HCT116 (cell line): Measurements from ENCODE around the gene TEX55. TPM values are rescaled to one million over a fixed set of nuclear protein-coding genes. Genes with fewer than 3 reads are reported as not detected.
"Not testable (repeated sequence)": the region's sequence is repeated elsewhere in the genome, so short reads cannot be mapped to it uniquely, and the experiment has no call there.

ENCODE experiments used
- ATAC-seq: fragments of 200-7000 bp; cut with Tn5 transposase; 2 replicates; pipeline ENCODE4 v1.9.1; 2020; ENCODE audit warnings: mild to moderate bottlenecking, moderate library complexity
- BruUV-seq: library from RNA; stranded (reverse); fragments of 400-500 nt; replicated peaks from 2 replicates; lab custom pipeline; 2021; lab: Mats Ljungman, UMichigan
- CTCF ChIA-PET: fragments of 300-600 bp; sonication (Branson Sonifier 250); formaldehyde crosslinking; loops from one replicate; lab custom pipeline; 2021; ENCODE audit warnings: antibody characterized with exemption; lab: Charles Lee
- POLR2A ChIA-PET: fragments of 300-600, 350-600 bp; sonication (Branson Sonifier 250); formaldehyde crosslinking; loops from one replicate; lab custom pipeline; 2021; ENCODE audit warnings: antibody characterized with exemption; lab: Charles Lee
- RAD21 ChIA-PET, 2 experiments: fragments of 300-600 bp; sonication (Branson Sonifier 250); formaldehyde crosslinking; loops; one replicate each; lab custom pipeline; 2023; ENCODE audit warnings: low total read pairs in 2 of 2; ENCODE audit not compliant: uncharacterized antibody in 2 of 2, unreplicated experiment in 2 of 2, low non-redundant PET in 1 of 2; lab: Charles Lee
- DNase-seq: peaks from one replicate; pipeline ENCODE4 v3.0.0-alpha.2; 2010; ENCODE audit warnings: low read depth, low spot score
- H2AFZ ChIP-seq: fragments of 200-600 bp; shearing (Covaris generic), sonication (generic); 2 replicates; pipeline ENCODE4 v1.6.1; 2017; ENCODE audit warnings: low read depth, mixed run types, mixed read lengths, antibody characterized with exemption, low read length; ENCODE audit not compliant: poor library complexity, severe bottlenecking
- H3K27ac ChIP-seq: 2 replicates; pipeline ENCODE4 v1.5.1; 2012; ENCODE audit warnings: low read depth, low read length
- H3K27me3 ChIP-seq: fragments of 200-600 bp; sonication (generic); 2 replicates; pipeline ENCODE4 v1.6.1; 2016; ENCODE audit warnings: mixed run types, low read length, mixed read lengths; ENCODE audit not compliant: insufficient read depth
- H3K36me3 ChIP-seq, 2 experiments: fragments of 200-500 bp in 1 of 2; fragments of 200-600 bp in 1 of 2; sonication (Bioruptor generic) in 1 of 2; sonication (generic) in 1 of 2; 2 replicates each; pipeline versions ENCODE4 v1.5.1 to v1.6.1; 2014 to 2016; ENCODE audit warnings: low read length in 2 of 2, inconsistent platforms in 1 of 2, mixed read lengths in 1 of 2, mixed run types in 1 of 2; ENCODE audit not compliant: insufficient read depth in 2 of 2, control insufficient read depth in 1 of 2
- H3K4me1 ChIP-seq, 2 experiments: fragments of 200-600 bp in 1 of 2; sonication (generic) in 1 of 2; 2 replicates each; pipeline versions ENCODE4 v1.5.1 to v1.6.1; 2012 to 2017; ENCODE audit warnings: low read length in 2 of 2, inconsistent platforms in 1 of 2, mild to moderate bottlenecking in 1 of 2, mixed read lengths in 1 of 2, mixed run types in 1 of 2, moderate library complexity in 1 of 2; ENCODE audit not compliant: insufficient read depth in 2 of 2, control insufficient read depth in 1 of 2
- H3K4me2 ChIP-seq: fragments of 200-600 bp; sonication (generic); 2 replicates; pipeline ENCODE4 v1.6.1; 2017; ENCODE audit warnings: mixed run types, low read length, mixed read lengths
- H3K4me3 ChIP-seq, 2 experiments: fragments of 200-600 bp in 1 of 2; sonication (generic) in 1 of 2; replicated peaks in 1 of 2; 2 replicates each; pipeline ENCODE4 v1.5.1; 2011 to 2016; ENCODE audit warnings: low read length in 2 of 2, control low read depth in 1 of 2, low read depth in 1 of 2, mild to moderate bottlenecking in 1 of 2, mixed read lengths in 1 of 2, mixed run types in 1 of 2
- H3K79me2 ChIP-seq: fragments of 200-600 bp; sonication (generic); 2 replicates; pipeline ENCODE4 v1.6.1; 2017; ENCODE audit warnings: mild to moderate bottlenecking, mixed run types, low read length, moderate library complexity, mixed read lengths; ENCODE audit not compliant: insufficient read depth
- H3K9ac ChIP-seq: fragments of 200-600 bp; sonication (generic); 2 replicates; pipeline ENCODE4 v1.6.1; 2016; ENCODE audit warnings: low read length, mixed read lengths
- H3K9me2 ChIP-seq: fragments of 200-600 bp; sonication (generic), shearing (Covaris generic); 2 replicates; pipeline ENCODE4 v1.6.1; 2017; ENCODE audit warnings: mixed run types, mild to moderate bottlenecking, moderate library complexity; ENCODE audit not compliant: insufficient read depth
- H3K9me3 ChIP-seq, 2 experiments: fragments of 200-500 bp in 1 of 2; fragments of 200-600 bp in 1 of 2; sonication (Bioruptor generic) in 1 of 2; sonication (generic) in 1 of 2; 2 replicates each; pipeline ENCODE4 v1.6.1; 2014 to 2017; ENCODE audit warnings: low read length in 2 of 2, mixed read lengths in 2 of 2, inconsistent platforms in 1 of 2, low read depth in 1 of 2, mild to moderate bottlenecking in 1 of 2, mixed run types in 1 of 2, moderate library complexity in 1 of 2; ENCODE audit not compliant: control insufficient read depth in 1 of 2, insufficient read depth in 1 of 2
- H4K20me1 ChIP-seq: fragments of 200-600 bp; sonication (generic), shearing (Covaris generic); 2 replicates; pipeline ENCODE4 v1.6.1; 2017; ENCODE audit warnings: mixed run types, mild to moderate bottlenecking, moderate library complexity; ENCODE audit not compliant: insufficient read depth
- EZH2 ChIP-seq: fragments of 200-600 bp; sonication (generic); IDR thresholded peaks from 2 replicates; pipeline ENCODE4 v1.6.1; 2017; ENCODE audit warnings: antibody characterized with exemption, mixed run types
- EZH2phosphoT487 ChIP-seq: fragments of 200-600 bp; IDR thresholded peaks from 2 replicates; pipeline ENCODE4 v1.6.1; 2018; ENCODE audit warnings: antibody characterized with exemption, borderline replicate concordance
- FOSL1 ChIP-seq: IDR thresholded peaks from 2 replicates; pipeline ENCODE4 v1.6.1; 2012; ENCODE audit warnings: low read depth
- JUND ChIP-seq: IDR thresholded peaks from 2 replicates; pipeline ENCODE4 v1.6.1; 2012
- POLR2A ChIP-seq: IDR thresholded peaks from 2 replicates; pipeline ENCODE4 v1.7.0; 2011; ENCODE audit warnings: borderline replicate concordance; ENCODE audit not compliant: insufficient read depth, insufficient read length; ENCODE audit errors: extremely low read depth
- POLR2AphosphoS5 ChIP-seq: IDR thresholded peaks from 2 replicates; pipeline ENCODE4 v1.6.1; 2011; ENCODE audit warnings: mild to moderate bottlenecking, low read depth, low read length, moderate library complexity
- SP1 ChIP-seq: IDR thresholded peaks from 2 replicates; pipeline ENCODE4 v1.6.1; 2012; ENCODE audit warnings: low read depth
- YY1 ChIP-seq: IDR thresholded peaks from 2 replicates; pipeline ENCODE4 v1.6.1; 2011; ENCODE audit warnings: low read length, low read depth, moderate library complexity, mild to moderate bottlenecking; ENCODE audit not compliant: insufficient replicate concordance; ENCODE audit errors: extremely low read depth
- intact Hi-C: fragments of 100-400 bp; cut with micrococcal nuclease; formaldehyde crosslinking; loops from 2 replicates; pipeline ENCODE4 v1.10.0; 2022
- total RNA-seq: library from RNA; stranded (reverse); gene quantifications from one replicate; pipeline ENCODE4 v1.2.1, GENCODE V29; 2021; ENCODE audit not compliant: unreplicated experiment
- TF ChIP-seq, protein P1 (sequence below): IDR thresholded peaks from 2 replicates; pipeline ENCODE4 v1.6.1; 2011; ENCODE audit warnings: mild to moderate bottlenecking, low read length, moderate library complexity; ENCODE audit not compliant: insufficient replicate concordance; ENCODE audit errors: extremely low read depth

TEX55 gene
- total RNA-seq, 1 experiment from 2014 or later: not detected

- no peak overlapping the region for H3K4me2 ChIP-seq
- CTCF ChIA-PET: interaction anchor here (0.7 kb wide), 1 partner anchor 222 kb away, joined by 3 read pairs; no protein-coding TSS in a partner anchor
- POLR2A ChIA-PET: no interaction called here
- no peaks in the 10 kb centered on the region for H3K4me1 ChIP-seq
- H2AFZ ChIP-seq: no peak overlapping the region
- H3K9me3 ChIP-seq: no peaks in the 10 kb centered on the region
- no peak for ATAC-seq
- intact Hi-C loops: no loop called here
- no peaks in the 10 kb centered on the region for H3K79me2 ChIP-seq
- no peaks in the 10 kb centered on the region for H3K36me3 ChIP-seq
- BruUV-seq: no TSS peak
- H3K4me3 ChIP-seq: no peak overlapping the region
- no peaks in the 10 kb centered on the region for H4K20me1 ChIP-seq
- H3K9ac ChIP-seq: no peak overlapping the region
- no peaks in the 10 kb centered on the region; the same call in 1 of the 2 replicates for H3K27me3 ChIP-seq
- DNase-seq: no peak
- TF ChIP-seq FOSL1 (no peak), POLR2AphosphoS5 (no peak), EZH2phosphoT487 (no peak), YY1 (no peak), SP1 (no peak), POLR2A (no peak), JUND (no peak), EZH2 (no peak)
- TF ChIP-seq, protein P1, sequence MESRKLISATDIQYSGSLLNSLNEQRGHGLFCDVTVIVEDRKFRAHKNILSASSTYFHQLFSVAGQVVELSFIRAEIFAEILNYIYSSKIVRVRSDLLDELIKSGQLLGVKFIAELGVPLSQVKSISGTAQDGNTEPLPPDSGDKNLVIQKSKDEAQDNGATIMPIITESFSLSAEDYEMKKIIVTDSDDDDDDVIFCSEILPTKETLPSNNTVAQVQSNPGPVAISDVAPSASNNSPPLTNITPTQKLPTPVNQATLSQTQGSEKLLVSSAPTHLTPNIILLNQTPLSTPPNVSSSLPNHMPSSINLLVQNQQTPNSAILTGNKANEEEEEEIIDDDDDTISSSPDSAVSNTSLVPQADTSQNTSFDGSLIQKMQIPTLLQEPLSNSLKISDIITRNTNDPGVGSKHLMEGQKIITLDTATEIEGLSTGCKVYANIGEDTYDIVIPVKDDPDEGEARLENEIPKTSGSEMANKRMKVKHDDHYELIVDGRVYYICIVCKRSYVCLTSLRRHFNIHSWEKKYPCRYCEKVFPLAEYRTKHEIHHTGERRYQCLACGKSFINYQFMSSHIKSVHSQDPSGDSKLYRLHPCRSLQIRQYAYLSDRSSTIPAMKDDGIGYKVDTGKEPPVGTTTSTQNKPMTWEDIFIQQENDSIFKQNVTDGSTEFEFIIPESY: no peak
- H3K9me2 ChIP-seq: no peaks in the 10 kb centered on the region
- RAD21 ChIA-PET: no interaction called here
- no peak overlapping the region for H3K27ac ChIP-seq
Measured at GRCh38 chr3:119104031-119104430, 41.9 kb upstream of the TEX55 start.

DNA sequence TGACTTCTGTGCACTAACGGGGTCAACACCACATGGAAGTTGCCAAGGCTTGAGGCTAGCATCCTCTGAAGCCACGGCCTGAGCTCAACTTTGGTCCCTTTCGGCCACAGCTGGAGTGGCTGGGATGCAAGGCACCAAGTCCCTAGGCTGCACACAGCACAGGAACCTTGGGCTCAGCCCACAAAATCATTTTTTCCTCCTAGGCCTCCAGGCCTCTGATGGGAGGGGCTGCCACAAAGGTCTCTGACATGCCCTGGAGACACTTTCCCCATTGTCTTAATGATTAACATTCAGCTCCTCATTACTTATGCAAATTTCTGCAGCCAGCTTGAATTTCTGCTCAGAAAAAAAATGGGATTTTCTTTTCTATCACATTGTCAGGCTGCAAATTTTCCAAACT is 27.6 kb upstream of the TEX55 start:
- POLR2A ChIA-PET, H3K4me2 ChIP-seq, H3K4me3 ChIP-seq, H3K9ac ChIP-seq, CTCF ChIA-PET, H2AFZ ChIP-seq, H3K36me3 ChIP-seq, H3K27ac ChIP-seq, BruUV-seq, H3K79me2 ChIP-seq, H3K27me3 ChIP-seq, ATAC-seq, DNase-seq, H3K9me2 ChIP-seq, H3K4me1 ChIP-seq, H3K9me3 ChIP-seq, H4K20me1 ChIP-seq, intact Hi-C loops, RAD21 ChIA-PET: not testable (repeated sequence)
